ENCODE data around the gene PAQR9.

- TF ChIP-seq EP300 (IDR thresholded peaks at IDR 0.05) (no peak), POLR2AphosphoS5 (IDR thresholded peaks at IDR 0.05) (no peak)
Observed at GRCh38 chr3:142990721-142991120, 27.2 kb upstream of the PAQR9 start.
